HG03565 (cell line): Measurements from ENCODE around the gene FAM222B.

Source experiments
- ATAC-seq: cut with Tn5 transposase; IDR thresholded peaks from one replicate; pipeline ENCODE4 v1.9.1; 2021; ENCODE audit warnings: mild to moderate bottlenecking, moderate library complexity; ENCODE audit not compliant: unreplicated experiment

Gene FAM222B

GRCh38 chr17:28777178-28777577 is 65.4 kb downstream of the FAM222B start:
- ATAC-seq, result no peak

GRCh38 chr17:28774206-28774605 is 68.4 kb downstream of the FAM222B start:
- ATAC-seq, result no peak

GRCh38 chr17:28773736-28774135 is 68.9 kb downstream of the FAM222B start:
- ATAC-seq, result no peak

GRCh38 chr17:28765038-28765437 is 77.6 kb downstream of the FAM222B start:
- no peak for ATAC-seq

- no peak for ATAC-seq
Observed at GRCh38 chr17:28763804-28764266, 78.8 kb downstream of the FAM222B start.

GRCh38 chr17:28763137-28763799 is 79.3 kb downstream of the FAM222B start:
- no peak for ATAC-seq

GRCh38 chr17:28760601-28761562 is 81.7 kb downstream of the FAM222B start:
- ATAC-seq, result no peak

- ATAC-seq, result no peak
Observed at GRCh38 chr17:28759256-28759865, 83.2 kb downstream of the FAM222B start.

- ATAC-seq, result no peak
Observed at GRCh38 chr17:28758411-28759121, 84.0 kb downstream of the FAM222B start.

GRCh38 chr17:28756049-28756804 is 86.4 kb downstream of the FAM222B start:
- ATAC-seq, result no peak

GRCh38 chr17:28755486-28755885 is 87.1 kb downstream of the FAM222B start:
- no peak for ATAC-seq

- no peak for ATAC-seq
Observed at GRCh38 chr17:28751600-28752366, 90.8 kb downstream of the FAM222B start.

- ATAC-seq, result peak; percentile 72
Observed at GRCh38 chr17:28750178-28751047, 92.2 kb downstream of the FAM222B start.

- no peak for ATAC-seq
Observed at GRCh38 chr17:28749516-28750177, 92.9 kb downstream of the FAM222B start.

GRCh38 chr17:28748852-28749515 is 93.6 kb downstream of the FAM222B start:
- no peak for ATAC-seq

GRCh38 chr17:28747801-28748750 is 94.5 kb downstream of the FAM222B start:
- no peak for ATAC-seq
